NCI-H69 (cell line): ENCODE data around the gene CENPX.

Experiments
- DNase-seq: peaks from one replicate; lab custom pipeline; 2025; lab: John Stamatoyannopoulos, UW

Gene CENPX

DNA sequence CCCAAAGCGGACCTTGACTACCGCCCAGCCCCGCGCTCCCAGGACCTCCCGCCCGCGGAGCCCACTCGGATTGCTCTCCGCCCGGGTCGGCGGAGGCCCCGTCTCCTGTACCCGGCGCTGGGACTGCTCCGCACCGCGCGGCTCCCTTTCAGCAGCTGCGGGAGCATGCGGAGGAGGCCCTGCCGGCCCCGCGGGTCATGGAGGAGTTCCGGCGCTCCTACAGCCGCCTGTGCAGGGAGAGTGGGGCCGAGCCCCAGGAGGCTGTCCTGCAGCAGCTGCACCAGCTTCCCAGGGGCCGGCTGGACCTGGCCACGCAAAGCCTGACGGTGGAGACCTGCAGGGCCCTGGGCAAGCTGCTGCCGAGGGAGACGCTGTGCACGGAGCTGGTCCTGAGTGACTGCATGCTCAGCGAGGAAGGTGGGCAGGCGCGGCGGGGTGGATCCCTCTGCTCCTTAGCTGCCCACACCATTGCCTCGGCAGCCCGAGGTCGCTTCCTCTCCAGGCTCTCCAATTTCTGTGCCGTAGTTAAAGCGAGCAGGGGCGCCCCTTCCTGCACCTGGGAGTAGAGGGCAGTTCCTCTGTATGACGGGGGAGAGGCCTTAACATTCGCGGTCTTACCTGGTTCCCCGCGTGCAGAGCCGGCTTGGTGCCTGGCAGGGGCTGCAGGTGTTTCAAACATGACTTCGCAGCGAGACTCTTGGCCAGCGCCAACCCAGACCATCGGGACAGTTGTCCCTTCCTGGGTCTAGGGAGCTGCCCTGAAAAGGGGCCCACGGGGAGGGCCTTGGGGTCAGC lies 966 bp upstream of the CENPX start:
- DNase-seq, result peak; percentile 69

DNA sequence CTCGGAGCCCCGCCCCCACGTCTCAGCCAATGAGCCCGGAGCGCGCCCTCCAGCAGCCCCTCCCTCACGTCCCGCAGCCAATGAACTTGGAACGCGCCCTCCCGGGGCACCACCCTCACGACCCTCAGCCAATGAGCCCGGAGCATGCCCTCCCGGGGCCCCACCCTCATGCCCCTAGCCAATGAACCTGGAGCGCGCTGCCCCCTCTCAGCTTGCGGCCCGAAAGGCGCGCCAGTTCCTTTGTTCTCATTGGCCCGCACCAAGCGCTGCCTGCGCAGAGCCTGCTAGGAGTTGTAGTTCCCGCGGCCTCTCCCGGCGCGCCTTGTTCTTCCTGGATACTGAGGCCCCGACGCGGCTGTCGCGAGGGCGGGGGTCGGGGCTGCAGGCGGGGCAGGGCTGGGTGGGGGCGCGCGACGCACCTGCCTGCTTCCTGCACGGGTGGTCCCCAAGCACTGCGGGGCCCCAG lies 336 bp upstream of the CENPX start, which contains the start of gene LRRC45:
LRRC45 (plus strand) TSS at position 325 of the 466 bp plus-strand sequence. CDS start 339 bp downstream, outside the sequence.
- DNase-seq, result peak; percentile 100

DNA sequence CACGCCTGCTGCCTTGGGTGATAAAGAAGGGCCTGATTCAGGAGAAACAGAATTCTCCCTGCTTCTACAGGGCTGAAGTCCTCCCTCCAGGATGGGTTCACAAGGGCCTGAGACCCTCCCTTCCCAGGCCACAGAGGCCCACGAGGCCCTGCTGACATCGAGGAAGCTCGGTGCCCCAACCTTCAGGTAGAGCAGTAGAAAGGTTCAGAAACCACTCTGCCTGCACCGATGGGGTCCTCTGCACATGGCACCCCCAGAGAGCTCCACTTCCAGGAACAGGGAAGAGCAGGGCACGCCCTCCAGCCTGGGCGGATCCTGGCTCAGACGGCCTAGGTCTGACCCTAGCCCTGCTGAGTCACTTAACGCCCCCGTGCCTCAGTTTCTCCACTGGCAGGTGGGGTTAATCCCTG lies 773 bp downstream of the CENPX start:
- DNase-seq, result peak; percentile 44

DNA sequence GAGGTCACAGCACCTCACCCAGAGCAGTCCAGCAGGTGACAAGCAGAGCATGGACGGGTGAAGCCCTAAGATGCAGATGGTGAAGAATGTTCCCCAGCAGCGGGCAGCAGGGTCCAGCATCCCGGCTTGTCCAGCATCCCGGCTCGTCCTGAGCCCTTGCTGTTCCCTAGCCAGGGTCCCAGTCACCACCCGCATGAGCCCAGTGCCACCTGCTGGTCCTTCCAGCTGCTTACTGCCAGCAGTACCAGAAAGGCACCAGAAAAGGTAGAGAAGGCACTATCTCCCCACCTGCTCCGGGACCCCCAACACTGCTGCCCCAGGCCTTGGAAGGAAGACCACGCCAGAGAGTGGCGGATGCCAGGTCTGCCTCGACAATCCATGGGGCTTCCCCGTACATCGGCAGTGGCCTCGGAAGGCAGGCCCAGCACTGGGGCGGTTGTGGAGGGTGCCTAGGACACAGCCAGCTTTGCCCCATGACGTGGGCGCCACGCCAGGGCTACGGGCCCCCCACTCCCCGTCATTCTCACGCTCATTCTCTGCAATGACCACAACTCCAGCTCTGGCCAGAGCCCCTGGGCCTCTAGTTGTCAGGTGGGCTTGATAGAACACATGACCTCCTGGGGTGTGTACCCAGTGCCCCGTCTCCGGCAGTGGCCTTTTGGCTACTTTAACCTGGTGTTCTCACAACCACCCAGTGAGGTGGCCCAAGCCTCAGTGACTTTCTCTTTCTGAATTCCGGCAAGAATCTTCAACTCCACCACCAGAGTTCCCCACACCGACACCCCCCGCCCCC lies 1.4 kb downstream of the CENPX start:
- DNase-seq, result peak; percentile 59

DNA sequence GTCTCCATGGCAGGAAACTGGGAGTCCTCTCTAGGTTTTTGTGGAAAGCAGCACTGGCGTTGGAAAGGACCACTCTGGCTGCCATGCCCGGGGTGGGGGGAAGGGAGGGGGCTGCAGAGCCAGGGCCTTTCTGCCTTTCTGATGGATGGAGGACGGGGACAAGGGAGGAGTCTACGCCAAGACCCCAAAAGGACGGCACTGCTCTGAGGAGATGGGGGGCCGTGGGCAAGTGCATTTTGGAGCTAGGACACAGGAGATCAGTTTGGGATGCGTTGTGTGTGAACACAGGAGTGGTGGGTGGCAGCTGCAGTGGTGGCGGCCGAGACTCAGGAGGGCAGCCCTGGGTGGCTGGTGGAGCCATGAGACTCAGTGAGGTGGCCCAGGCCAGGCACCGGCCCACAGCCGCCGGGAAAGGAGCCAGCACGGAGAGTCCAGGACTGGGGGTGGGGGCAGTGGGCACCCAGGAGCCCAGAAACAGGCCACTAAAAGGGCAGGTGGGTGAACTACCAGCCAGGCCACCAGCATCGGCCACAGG lies 2.0 kb downstream of the CENPX start:
- DNase-seq, result no peak

DNA sequence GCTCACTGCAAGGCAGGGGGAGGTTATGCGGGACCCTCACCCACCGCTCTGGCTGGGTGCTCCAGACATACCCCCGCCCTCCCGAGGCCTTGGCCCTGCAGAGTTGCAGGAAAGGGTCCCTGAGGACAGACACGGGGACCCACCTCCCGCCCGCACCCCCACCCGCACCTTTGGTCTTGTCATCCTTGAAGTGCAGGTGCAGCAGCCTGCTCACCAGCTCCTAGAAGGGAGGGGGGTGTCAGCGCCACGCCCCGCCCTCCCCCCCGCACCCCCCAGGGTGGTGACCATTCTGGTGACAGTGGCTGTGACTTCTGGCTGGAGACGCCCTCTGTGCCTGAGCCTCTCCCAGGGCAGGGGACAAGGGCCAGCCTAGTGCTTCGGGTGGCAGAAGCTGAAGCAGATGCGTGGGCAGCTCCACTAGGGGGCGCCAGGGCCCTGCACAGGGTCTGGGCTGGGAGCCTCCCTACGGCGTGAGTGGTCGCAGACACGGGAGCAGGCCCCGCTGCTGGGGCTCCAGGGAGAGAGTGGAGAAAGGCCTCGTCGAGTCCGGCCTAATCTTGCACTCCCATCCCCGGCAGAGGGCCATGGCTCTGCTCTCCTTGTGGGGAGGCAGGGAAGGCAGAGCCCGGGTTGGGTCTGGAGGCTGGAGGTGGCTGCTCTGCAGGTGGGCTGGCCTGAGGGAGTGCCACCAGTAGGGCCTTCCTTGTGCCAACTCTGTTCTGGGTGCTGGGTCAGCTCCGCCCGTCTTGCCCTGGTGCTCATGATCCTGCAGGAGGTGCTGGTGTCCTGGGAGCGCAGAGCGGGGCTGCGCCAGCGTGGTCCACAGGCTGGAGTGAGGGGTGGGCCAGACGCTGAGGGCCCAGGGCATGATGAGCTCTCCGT lies 2.7 kb downstream of the CENPX start:
- DNase-seq, result peak; percentile 72

DNA sequence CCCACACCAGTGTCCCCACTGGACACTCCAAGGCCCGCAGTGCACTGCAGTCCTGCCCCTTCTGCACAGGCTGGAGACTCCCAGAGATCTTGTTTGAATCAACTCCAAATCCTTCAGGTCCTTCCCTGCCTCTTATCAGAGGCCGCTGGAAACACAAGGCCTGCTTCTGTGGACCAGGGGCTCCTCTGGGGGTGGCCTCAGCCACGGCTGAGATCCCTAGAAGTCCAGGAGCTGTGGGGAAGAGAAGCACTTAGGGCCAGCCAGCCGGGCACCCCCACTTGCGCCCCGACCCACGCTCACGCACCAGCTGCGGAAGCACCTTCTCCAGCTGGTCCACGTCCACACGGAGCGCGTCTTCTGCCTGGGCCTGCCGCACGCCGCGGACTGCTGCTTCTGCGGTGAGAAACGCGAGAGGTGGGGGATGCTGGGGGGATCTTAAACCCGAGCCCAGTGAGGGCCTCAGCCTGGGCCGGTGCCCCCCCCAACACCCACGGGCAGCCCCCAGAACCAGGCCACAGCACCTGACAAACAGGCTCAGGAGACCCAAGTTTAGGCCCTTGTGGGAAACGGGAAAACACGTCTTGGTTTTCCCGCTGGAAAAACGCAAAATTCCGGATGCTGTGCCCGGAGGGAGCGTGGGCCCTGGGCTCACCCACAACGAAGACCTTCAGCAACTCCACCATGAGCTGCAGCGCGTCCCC lies 3.5 kb downstream of the CENPX start:
- no peak for DNase-seq

DNA sequence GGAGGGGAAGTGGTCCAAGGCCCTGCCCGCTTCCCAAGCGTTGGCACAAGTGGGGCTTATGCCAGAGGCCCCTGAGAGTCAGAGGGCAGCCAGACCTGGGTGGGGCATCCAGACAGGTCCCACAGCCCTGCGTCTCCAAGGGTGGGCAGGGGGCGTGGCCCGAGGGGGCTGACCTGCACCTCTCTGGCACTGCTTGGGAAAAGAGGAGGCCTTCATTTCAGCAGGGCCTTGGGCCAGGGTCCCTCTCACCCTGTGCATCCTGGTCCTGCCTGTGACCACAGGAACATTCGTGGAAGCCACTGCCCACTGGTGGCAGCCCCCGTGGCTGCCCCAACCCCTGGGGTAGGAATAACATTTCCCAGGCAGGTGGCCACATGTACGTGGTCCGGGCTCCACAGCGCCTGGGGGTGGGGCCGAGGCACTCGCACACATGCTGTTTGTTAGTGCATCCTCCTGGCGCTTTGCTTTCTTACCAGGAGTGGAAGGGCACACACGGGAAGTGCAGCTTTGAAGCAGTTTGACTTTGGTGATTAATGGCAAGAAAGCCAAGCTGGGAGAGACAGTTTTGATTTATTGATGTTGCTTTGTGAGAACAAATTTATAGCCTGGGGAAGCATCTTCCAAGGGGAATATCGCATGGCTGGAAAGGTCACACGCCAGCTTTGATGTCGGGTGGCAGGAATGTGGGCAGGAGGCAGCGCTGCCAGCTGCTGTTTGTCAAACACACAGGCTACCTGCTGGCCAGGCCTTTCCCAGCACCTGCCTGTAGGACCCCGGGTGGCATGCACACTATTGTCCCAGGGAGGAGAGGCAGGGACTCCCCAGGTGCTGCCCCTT lies 4.3 kb downstream of the CENPX start:
- peak; percentile 96 for DNase-seq

DNA sequence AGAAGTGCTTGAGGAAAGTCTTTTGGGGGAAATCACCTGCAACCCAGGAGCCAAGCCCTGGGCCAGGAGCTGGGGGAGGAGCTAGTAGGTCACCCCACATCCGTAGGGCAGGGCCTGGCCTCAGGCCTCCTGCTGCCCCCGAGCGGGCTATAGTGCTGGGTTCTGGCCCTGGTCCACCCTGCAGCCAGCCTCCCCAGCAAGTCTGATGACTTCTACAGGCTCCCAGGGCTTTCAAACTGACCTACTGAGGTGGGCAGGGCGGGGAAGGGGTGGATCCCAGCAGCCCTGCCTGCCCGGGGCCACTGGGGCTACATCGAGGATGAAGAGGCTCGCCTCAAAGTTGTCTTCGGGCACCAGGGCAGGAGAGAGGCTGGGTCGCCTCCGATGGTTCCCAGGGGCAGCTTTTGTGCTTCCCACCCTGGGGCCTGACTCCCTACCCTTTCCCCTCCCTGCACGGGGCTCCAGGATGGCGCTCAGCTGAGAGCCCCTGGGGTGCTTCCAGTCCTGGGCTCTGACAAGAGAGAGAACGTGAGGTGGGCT lies 5.0 kb downstream of the CENPX start:
- DNase-seq, result no peak

DNA sequence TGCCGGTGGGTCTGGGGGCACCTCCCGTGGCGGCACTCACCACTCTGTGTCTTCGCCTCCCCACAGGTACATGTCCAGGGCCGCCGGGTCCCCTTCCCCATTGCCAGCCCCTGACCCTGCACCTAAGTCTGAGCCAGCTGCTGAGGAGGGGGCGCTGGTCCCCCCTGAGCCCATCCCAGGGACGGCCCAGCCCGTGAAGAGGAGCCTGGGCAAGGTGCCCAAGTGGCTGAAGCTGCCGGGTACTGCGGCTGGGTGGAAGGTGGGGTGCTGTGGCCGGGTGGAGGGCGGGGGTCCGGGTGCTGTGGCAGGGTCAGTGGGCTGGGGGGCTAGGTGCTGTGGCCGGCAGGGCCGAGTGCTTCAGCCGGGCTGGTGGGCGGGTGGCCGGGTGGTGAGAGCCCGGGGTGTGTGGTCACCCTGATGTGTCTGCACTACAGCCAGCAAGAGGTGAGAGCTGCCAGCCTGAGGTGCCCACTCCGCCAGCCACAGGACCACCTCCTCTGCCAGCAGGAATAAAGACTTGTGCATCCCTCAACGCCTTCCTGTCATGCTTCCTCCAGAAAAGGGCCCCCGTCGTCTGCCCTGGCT lies 5.7 kb downstream of the CENPX start:
- no peak for DNase-seq

DNA sequence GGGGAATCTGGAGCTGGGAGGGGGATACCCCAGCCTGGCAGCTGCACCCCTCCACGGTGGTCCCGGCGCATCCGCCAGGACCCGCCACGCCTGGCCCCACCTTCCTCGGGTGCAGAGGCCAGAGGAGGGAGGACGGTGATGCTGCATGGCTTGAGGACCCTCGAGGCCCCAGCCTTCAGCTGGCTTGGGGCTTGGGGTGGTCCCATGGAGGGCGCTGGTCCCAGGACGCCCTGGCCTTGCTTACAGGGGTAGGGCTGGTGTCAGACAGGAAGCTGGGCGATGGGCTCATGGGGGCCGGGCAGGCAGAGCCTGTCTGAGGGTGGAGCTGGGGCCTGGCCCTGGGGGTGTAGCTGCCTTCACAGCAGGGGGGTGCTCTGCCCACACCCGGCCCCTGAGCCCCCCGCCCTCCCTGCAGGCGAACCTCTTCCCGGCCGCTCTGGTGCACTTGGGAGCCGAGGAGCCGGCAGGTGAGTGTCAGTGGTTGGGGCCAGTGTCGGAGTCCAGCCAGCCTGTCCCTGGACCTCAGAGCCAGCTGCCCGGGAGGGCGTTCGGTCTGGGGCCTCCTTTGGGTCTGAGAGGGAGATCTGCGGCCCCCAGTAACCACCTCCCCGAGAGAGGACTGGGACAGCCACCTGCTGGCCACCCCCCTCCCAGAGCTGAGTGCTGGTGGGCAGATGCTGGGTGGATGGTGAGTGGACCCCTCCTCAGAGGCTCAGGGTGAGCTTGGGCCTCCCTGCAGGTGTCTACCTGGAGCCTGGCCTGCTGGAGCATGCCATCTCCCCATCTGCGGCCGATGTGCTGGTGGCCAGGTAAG lies 6.4 kb downstream of the CENPX start:
- no peak for DNase-seq

DNA sequence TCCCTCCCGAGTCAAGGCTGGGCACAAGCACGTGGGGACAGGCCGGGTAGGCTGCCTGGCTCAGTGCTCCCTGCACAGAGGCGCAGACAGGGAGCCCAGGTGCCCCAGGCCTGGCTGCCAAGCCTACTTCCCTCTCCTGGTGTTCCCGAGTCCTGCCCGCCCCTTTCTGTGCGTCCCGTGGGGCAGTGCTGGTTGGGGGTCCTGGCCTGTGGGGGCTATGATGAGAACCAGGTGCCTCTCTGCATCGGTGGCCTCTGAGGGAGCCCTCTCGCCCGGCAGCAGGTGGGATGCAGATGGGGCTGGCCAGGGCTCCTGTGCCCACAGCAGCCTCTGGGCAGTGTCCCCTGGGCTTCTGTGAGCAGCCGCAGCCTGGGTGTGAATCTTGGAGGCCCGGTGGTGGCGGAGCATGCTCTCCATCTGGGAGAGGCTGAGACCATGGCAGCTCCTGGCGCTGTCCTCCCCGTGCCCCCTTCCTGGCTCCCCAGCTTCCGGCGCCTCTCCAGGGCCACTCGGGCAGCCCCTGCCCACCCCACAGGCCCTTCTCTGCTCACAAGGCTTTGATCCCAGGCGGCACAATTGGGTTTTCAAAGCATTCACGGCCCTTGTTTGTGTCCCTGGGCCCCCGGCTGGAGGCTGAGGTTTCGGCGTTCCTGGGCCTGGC lies 7.2 kb downstream of the CENPX start:
- DNase-seq, result no peak

DNA sequence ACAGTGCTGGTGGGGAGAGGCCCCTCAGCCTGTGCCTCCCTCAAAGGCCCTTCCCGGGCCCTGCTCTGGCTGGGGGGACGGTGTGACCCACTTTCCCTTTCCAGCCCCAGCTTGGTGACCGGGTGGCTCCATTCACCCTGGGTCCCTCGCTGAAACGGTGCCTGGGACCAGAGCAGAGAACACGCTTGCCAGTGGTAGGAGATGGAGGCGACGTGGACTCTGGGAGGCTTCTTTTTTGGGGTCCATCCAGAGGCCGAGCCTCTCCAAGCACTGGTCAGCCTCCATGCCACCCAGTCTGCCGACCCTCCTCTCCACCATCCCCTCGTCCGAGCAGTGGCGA lies 7.7 kb downstream of the CENPX start:
- DNase-seq, result no peak

DNA sequence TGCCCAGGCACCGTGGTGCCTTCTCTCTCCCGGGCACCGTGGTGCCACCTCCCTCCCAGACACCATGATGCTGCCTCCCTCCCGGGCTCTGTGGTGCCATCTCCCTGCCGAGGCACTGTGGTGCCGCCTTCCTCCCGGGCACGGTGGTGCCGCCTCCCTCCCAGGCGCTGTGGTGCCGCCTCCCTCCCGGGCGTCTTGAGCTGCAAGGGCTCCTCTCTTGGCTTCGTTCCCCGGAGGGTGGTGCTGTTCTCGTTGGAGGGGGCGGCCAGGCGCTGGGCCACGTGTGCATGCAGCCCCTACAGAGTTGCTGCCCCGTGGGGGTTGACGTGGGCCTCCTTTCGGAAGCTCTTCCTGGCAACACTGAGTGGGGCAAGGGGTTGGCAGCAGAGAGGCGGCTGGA lies 8.2 kb downstream of the CENPX start:
- DNase-seq, result peak; percentile 63

DNA sequence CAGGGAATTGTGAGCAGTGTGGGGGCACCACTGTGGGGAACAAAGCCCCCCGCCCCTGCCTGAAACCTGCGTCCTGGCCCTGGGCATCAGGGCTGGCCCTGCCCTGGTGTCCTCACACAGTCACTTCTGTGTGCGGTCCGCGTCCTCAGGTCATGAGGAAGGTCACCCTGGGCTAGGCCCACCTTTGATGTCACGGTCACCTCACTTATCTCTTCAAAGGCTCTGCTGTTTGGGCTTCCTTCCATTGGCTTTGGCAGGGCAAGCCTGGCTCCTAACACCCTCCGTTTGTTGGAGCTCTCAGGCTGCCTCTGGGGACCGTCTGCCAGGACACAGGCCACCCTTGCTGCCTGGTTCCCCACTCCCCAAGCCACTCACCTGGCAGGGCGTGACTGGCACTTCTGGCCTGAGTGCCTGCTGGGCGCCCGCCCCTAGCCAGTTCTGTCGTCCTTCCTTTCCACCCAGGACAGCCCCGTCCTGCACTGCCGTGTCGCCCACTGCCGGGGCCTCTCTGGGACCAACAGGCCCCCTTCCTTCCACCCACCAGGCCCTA lies 8.8 kb downstream of the CENPX start:
- no peak for DNase-seq

DNA sequence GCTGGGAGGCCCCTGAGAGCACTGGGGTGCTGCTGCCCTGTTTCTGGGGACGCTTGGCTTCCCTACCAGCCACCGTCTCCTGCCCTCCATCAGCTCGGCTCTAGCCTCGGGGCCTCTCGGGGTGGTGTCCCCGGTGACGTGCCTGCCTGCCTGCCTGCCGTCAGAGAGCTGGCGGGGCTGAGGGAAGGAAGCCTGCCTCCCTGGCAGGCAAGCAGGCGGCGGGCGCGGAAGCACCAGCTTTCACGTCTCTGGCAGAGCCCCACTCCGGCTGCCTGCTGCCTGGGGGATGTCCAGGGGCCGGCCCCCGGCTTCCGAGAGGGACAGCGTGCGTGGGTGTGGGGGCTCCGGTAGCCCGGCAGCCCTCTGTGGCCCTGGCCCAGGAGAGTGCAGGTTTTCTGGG lies 9.3 kb downstream of the CENPX start:
- no peak for DNase-seq

DNA sequence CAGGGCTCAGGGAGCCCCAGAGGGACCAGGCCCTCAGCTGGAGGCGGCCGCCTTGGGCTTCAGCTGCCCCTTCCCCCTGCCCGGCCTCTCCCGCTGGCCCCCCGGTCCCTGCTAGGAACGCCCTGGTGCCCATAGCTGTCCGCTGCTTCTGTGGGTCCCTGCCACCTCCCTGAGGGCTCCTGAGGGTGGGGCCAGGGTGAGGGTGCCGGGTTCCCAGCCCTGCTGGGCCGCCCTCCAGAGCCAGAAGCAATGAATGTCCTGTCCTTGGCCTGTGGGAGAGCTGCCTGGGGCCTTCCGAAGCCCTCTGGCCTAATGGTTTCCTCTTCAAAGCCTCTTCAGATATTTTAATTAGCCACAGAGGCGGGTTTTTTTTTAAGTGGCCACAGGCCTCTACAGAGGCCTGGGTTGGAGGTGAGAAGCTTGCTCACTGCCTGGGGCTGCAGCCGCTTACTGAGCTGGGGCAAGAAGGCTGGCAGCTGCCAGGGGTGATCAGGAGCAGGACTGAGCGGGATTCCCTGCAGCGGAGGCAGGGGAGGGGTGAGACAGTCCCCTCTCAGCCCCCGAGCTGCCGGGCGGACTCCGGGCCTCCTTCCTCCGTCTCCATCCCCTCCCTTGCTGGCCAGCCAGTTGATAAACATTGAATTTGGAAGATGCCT lies 9.9 kb downstream of the CENPX start:
- no peak for DNase-seq

DNA sequence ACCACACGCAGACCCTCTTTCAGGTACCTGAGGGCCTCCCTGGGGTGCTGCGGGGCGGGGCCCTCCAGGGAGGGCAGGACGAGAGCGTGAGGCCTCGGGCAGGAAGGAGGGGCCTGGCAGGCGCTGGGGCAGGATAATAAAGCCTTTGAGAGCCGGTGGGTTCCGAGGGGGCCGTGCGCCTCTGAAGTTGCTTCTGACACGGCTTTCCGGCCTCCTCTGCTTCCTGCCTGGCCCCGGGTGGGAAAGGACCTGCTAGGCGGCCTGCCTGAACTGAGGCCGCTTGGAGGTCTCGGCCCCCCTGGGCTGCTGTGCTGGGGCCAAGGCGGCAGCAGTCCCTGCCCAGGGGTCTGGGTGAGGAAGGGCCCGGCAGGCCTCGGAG lies 10.4 kb downstream of the CENPX start:
- no peak for DNase-seq
